Activated T-helper 1 cell treated with Interleukin-2 at 50 U/mL for 16 hours (primary cell): ENCODE results near the gene OR2AG2.
A peak's percentile ranks its signal among the peaks of the same experiment; 100 is the strongest.

Experiments used
- DNase-seq: peaks from one replicate; pipeline ENCODE4 v3.0.0-alpha.2; 2020; ENCODE audit warnings: low read depth

OR2AG2 gene

DNA sequence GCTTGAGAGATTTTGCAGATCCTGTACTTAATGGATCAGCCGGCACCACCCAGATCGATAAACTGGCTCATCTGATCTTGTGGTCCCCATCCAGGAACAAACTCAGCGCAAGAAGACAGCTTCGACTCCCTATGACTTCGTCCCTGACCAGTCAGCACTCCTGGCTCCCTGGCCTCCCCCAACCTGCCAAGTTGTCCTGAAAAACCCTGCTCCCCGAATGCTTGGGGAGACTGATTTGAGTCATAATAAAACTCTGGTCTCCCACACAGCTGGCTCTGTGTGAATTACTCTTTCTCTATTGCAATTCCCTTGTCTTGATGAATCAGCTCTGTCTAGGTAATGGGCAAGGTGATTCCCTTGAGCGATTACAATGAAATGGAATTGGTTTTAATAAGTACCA lies 29.5 kb downstream of the OR2AG2 start:
- no peak for DNase-seq

DNA sequence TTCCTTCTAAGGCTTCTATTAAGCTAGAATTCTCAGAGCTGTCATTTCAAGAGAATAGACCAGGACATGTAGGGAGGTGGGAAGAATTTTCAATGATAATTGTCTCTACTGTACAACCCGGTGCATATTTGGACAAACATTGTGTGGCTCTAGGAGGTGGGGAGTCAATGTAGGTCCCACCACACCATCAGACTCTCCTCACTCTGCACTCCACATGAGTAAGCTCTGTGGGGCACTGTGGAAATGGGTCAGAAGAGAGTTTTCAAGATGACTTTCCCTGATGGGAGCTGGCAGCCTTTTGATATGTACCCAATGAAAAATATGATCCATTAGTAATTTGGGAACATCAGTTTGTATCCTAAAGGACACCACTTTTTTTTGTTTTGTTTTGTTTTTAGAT lies 33.2 kb downstream of the OR2AG2 start:
- DNase-seq: no peak

DNA sequence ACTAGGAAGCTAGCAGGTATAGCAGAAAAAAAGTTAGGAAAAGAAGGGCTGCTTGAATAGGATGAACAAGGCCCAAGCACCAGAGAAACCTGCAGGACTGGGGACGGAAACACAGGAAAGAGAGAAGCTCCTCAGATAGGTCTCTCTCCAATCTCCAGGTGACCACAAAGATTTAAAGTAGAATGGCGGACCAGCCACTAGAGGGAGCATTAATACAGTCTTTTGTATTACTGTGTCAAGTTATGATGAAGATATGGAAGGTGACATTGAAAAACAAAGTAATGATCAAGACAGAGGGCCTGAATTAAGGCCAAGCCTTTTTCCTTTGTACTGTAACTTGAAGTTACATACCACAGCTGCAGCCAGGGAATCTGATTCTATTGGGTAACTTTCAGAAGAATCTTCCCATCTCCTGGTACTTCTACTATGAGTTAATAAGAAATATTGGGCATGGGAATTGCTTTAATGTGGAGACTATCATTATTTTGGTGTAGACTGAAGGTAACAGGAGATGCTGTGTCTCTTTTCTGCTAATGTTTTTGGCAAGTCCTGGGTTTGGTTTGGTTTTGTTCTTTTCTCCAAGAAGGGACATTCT lies 33.8 kb downstream of the OR2AG2 start:
- peak; percentile 29 for DNase-seq

- DNase-seq: no peak
Measured at GRCh38 chr11:6736495-6737121, 35.2 kb downstream of the OR2AG2 start.

- DNase-seq: no peak
Measured at GRCh38 chr11:6735306-6735705, 36.5 kb downstream of the OR2AG2 start.

DNA sequence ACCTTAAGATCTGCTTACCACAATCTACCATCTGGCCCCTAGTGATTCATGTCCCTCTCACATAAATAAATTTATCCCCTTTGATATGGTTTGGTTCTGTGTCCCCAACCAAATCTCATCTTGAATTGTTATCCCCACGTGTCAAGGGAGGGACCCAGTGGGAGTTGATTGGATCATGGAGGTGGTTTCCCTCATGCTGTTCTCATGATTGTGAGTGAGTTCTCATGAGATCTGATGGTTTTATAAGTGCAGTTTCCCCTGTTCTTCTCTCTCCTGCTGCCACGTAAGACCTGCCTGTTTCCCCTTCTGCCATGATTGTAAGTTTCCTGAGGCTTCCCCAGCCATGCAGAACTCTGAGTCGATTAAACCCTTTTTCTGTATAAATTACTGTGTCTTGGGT lies 37.2 kb downstream of the OR2AG2 start:
- no peak for DNase-seq

- no peak for DNase-seq
Measured at GRCh38 chr11:6733326-6734275, 38.2 kb downstream of the OR2AG2 start.

- DNase-seq: no peak
Measured at GRCh38 chr11:6727971-6728760, 43.6 kb downstream of the OR2AG2 start.

- DNase-seq: no peak
Measured at GRCh38 chr11:6725386-6725896, 46.3 kb downstream of the OR2AG2 start.

- no peak for DNase-seq
Measured at GRCh38 chr11:6724013-6724412, 47.8 kb downstream of the OR2AG2 start.

GRCh38 chr11:6721343-6721742 lies 50.4 kb downstream of the OR2AG2 start:
- no peak for DNase-seq

DNA sequence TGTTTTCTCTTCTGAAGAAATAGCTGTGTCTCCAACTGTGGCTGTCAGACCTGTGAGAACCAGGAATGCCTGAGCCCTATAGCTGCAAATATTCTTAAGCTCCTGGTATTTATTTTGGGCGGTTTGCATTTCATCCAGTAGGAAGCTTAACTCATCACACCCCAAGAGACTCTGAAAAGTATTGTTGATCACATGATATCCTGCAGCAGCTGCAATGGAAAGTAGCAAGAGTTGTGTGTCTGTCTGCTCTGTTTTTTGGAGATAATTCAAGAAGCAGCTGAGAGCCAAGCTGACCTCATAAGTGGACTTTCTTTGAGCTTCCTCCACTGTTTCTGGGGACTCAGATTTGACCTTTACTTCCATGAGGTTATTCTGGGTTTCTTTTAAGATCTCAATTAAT lies 52.2 kb downstream of the OR2AG2 start:
- DNase-seq: no peak

- DNase-seq: no peak
Measured at GRCh38 chr11:6717426-6717825, 54.4 kb downstream of the OR2AG2 start.
